H7 (cell line): ENCODE data around the gene CHID1. TPM values are rescaled to one million over a fixed set of nuclear protein-coding genes. Genes with fewer than 3 reads are reported as not detected.

Experiments
- DNase-seq: peaks from one replicate; pipeline ENCODE4 v3.0.0; 2012
- H3K27me3 ChIP-seq: 2 replicates; pipeline ENCODE4 v1.6.0; 2011; ENCODE audit warnings: mild to moderate bottlenecking, low read length; ENCODE audit not compliant: control insufficient read depth, insufficient read depth
- H3K36me3 ChIP-seq: replicated peaks from 2 replicates; pipeline ENCODE4 v1.5.1; 2011; ENCODE audit warnings: low read length; ENCODE audit not compliant: control insufficient read depth, insufficient read depth
- H3K4me3 ChIP-seq: 2 replicates; pipeline ENCODE4 v1.5.1; 2011; ENCODE audit warnings: low read depth, mild to moderate bottlenecking, control low read depth, low read length, moderate library complexity; ENCODE audit not compliant: insufficient read depth
- total RNA-seq: library from RNA; depleted of rRNA; stranded (reverse); fragments of >200 nt; shearing (Covaris generic); gene quantifications from 2 replicates; pipeline ENCODE4 v1.2.3, GENCODE V29; 2014

The CHID1 gene
- total RNA-seq, 1 experiment from 2014 or later: 36.9 TPM

GRCh38 chr11:825366-826226, 85.0 kb downstream of the CHID1 start:
- no peaks in the 10 kb centered on the region for H3K36me3 ChIP-seq
- H3K4me3 ChIP-seq: no peak overlapping the region
- DNase-seq: no peak
- H3K27me3 ChIP-seq: peaks cover 34% of the 10 kb centered on the region

DNA sequence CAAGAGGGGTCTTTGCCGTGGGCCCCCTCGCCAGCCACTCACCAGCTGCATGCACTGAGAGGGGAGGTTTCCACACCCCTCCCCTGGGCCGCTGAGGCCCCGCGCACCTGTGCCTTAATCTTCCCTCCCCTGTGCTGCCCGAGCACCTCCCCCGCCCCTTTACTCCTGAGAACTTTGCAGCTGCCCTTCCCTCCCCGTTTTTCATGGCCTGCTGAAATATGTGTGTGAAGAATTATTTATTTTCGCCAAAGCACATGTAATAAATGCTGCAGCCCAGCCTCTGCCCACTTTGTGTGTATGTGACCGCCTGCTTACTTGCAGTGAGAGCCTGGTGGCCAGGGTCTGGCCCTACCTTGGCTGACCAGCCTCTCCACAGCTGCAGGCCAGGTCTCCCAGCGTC, 85.7 kb downstream of the CHID1 start:
- no peaks in the 10 kb centered on the region for H3K36me3 ChIP-seq
- peaks cover 31% of the 10 kb centered on the region for H3K27me3 ChIP-seq
- no peak overlapping the region for H3K4me3 ChIP-seq
- no peak for DNase-seq

GRCh38 chr11:824292-824880, 86.2 kb downstream of the CHID1 start:
- DNase-seq: no peak
- Histone ChIP-seq H3K27me3 (peaks cover 26% of the 10 kb centered on the region), H3K36me3 (no peaks in the 10 kb centered on the region), H3K4me3 (no peak overlapping the region)

DNA sequence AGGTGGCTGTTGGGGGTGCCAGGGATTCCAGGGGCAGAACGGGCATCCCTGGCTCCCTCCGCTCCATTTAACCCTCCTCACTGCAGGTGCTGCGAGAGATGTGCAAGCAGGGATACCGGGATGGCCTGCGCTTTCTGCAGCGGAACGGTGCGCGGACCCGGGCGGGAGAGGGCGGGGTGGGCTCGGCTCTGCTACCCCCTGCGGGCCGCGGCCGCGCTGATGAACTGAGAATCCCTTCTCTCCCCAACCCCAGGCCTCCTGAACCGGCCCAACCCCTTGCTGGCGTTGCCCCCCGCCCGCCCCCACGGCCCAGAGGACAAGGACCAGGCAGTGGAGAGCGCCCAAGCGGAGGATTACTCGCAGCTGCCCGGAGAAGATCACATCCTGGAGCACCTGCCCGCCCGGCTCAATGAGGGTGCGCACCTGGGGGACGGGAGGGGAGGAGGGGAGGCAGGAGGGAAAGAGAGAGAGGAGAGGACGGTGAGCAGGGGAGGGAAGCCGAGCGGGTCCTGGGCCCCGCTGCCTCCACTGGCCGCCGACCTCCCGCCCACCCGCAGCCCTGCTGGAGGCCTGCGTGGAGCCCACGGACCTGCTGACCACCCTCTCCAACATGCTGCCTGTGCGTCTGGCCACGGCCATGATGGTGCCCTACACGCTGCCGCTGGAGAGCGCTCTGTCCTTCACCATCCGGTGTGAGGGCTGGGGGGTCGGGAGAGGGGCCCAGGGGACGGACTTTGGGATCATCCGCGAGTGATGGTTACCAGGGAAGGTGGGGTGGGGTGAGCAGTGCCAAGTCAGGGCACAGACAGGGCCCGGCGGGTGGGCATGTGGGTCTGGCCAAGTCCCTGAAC, 86.9 kb downstream of the CHID1 start:
- Histone ChIP-seq H3K27me3 (peaks cover 19% of the 10 kb centered on the region), H3K36me3 (no peaks in the 10 kb centered on the region), H3K4me3 (no peak overlapping the region)
- no peak for DNase-seq

GRCh38 chr11:821512-822371, 88.9 kb downstream of the CHID1 start:
- Histone ChIP-seq H3K36me3 (no peaks in the 10 kb centered on the region), H3K4me3 (no peak overlapping the region), H3K27me3 (peaks cover 6% of the 10 kb centered on the region; the same call in 1 of the 2 replicates)
- no peak for DNase-seq

- no peak for DNase-seq
Observed at GRCh38 chr11:820655-821511, 89.7 kb downstream of the CHID1 start.

GRCh38 chr11:819943-820649, 90.5 kb downstream of the CHID1 start:
- Histone ChIP-seq H3K4me3 (peak overlapping the region; percentile 90), H3K36me3 (no peaks in the 10 kb centered on the region), H3K27me3 (no peaks in the 10 kb centered on the region)
- DNase-seq: peak; percentile 94

More at GRCh38 chr11:820655-821511, 89.7 kb downstream of the CHID1 start:
- Histone ChIP-seq H3K27me3 (no peaks in the 10 kb centered on the region; the same call in 1 of the 2 replicates), H3K4me3 (peak overlapping the region; percentile 90), H3K36me3 (no peaks in the 10 kb centered on the region)

DNA sequence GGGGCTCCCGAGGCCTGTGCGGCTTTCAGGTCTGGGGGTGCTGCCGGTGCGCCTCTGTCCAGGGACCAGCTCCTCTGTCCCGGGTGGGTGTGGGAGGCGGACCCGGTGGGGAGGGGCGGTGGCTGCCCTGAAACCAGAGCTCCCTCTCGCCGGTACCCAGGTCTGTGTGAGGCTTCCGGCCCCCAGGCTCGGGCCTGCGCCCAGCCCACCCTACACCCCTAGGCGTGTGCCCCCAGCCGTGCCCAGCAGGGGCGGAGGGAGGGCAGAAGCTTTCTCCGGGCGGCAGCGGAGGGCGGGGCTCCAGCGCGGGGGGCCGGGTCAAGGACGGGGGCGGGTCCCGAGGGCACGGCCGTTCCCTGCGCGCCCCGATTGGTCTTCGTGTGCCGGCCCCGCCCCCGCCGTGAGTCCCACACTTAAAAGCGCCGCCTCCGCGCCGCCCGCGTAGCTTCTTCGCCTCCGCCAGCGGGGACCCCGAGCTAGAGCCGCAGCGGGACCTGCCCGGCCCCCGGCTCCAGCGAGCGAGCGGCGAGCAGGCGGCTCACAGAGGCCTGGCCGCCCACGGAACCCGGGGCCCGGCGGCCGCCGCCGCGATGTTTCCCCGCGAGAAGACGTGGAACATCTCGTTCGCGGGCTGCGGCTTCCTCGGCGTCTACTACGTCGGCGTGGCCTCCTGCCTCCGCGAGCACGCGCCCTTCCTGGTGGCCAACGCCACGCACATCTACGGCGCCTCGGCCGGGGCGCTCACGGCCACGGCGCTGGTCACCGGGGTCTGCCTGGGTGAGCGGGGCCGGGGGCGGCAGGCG, 91.3 kb downstream of the CHID1 start:
- Histone ChIP-seq H3K36me3 (no peaks in the 10 kb centered on the region), H3K4me3 (peak overlapping the region; percentile 90), H3K27me3 (no peaks in the 10 kb centered on the region)
- peak; percentile 99 for DNase-seq

GRCh38 chr11:818396-819128, 92.0 kb downstream of the CHID1 start, which contains the start of gene PNPLA2:
Gene PNPLA2, plus strand, starts transcription at chr11:818914. Its CDS starts 805 bp downstream, at chr11:819719.
- H3K36me3 ChIP-seq: peaks cover under 1% of the 10 kb centered on the region; the same call in 1 of the 2 replicates
- H3K27me3 ChIP-seq: no peaks in the 10 kb centered on the region
- no peak for DNase-seq
- H3K4me3 ChIP-seq: peak within 1 kb of the TSS; percentile 90
